HepG2 (cell line): ENCODE results near the gene FRMD6. TPM values are rescaled to one million over a fixed set of nuclear protein-coding genes. Genes with fewer than 3 reads are reported as not detected.
A peak's percentile ranks its signal among the peaks of the same experiment; 100 is the strongest.

ENCODE experiments used
- ARNT ChIP-seq: fragments of 450-650 bp; IDR thresholded peaks from 2 replicates; pipeline ENCODE4 v1.6.1; 2017
- CSRNP1 ChIP-seq: sonication (generic); formaldehyde crosslinking; IDR thresholded peaks from 2 replicates; pipeline ENCODE4 v1.8.1; 2023; ENCODE audit warnings: mild to moderate bottlenecking, missing genetic modification reagents
- E2F1 ChIP-seq: sonication (generic); formaldehyde crosslinking; IDR thresholded peaks from 2 replicates; pipeline ENCODE4 v1.5.0; 2020; ENCODE audit warnings: missing genetic modification reagents
- EP300 ChIP-seq, 3 experiments: sonication (generic) in 1 of 3; formaldehyde crosslinking in 1 of 3; IDR thresholded peaks; 2 replicates each; pipeline versions ENCODE4 v1.5.1 to v1.6.1; 2011 to 2020; ENCODE audit warnings: low read depth in 2 of 3, low read length in 2 of 3, borderline replicate concordance in 1 of 3, improper control_type of control experiment in 1 of 3, mild to moderate bottlenecking in 1 of 3, missing genetic modification reagents in 1 of 3, moderate library complexity in 1 of 3
- ETV6 ChIP-seq: sonication (generic); formaldehyde crosslinking; conservative IDR thresholded peaks from 2 replicates; pipeline ENCODE4 v1.4.0; 2020; ENCODE audit warnings: missing genetic modification reagents
- FOXM1 ChIP-seq: sonication (generic); formaldehyde crosslinking; IDR thresholded peaks from 2 replicates; pipeline ENCODE4 v1.5.0; 2020; ENCODE audit warnings: missing genetic modification reagents
- IKZF1 ChIP-seq: fragments of 450-650 bp; IDR thresholded peaks from 2 replicates; pipeline ENCODE4 v1.7.1; 2016
- JARID2 ChIP-seq: sonication (generic); formaldehyde crosslinking; IDR thresholded peaks from 2 replicates; pipeline ENCODE4 v1.8.1; 2023; ENCODE audit warnings: missing genetic modification reagents, inconsistent platforms; ENCODE audit not compliant: insufficient replicate concordance
- SSRP1 ChIP-seq: IDR thresholded peaks from 2 replicates; pipeline ENCODE4 v1.6.1; 2016; ENCODE audit warnings: control low read depth
- THAP11 ChIP-seq: IDR thresholded peaks from 2 replicates; pipeline ENCODE4 v1.6.1; 2016; ENCODE audit warnings: missing biosample characterization, missing genetic modification reagents
- THAP9 ChIP-seq: sonication (generic); formaldehyde crosslinking; IDR thresholded peaks from 2 replicates; pipeline ENCODE4; 2020; ENCODE audit warnings: missing genetic modification reagents, mild to moderate bottlenecking, borderline replicate concordance
- TP53 ChIP-seq: sonication (generic); formaldehyde crosslinking; conservative IDR thresholded peaks from 2 replicates; pipeline ENCODE4 v1.4.0; 2020; ENCODE audit warnings: missing genetic modification reagents
- ZFP1 ChIP-seq: IDR thresholded peaks from 2 replicates; pipeline ENCODE4 v1.6.1; 2016
- ZNF160 ChIP-seq: sonication (generic); formaldehyde crosslinking; IDR thresholded peaks from 2 replicates; pipeline ENCODE4 v1.8.0; 2022; ENCODE audit warnings: mild to moderate bottlenecking, inconsistent platforms, missing genetic modification reagents
- ZNF251 ChIP-seq: sonication (generic); formaldehyde crosslinking; IDR thresholded peaks from 2 replicates; pipeline ENCODE4 v1.9.0; 2021; ENCODE audit warnings: mild to moderate bottlenecking, missing genetic modification reagents
- ZNF292 ChIP-seq: sonication (generic); formaldehyde crosslinking; IDR thresholded peaks from 2 replicates; pipeline ENCODE4 v1.8.1; 2022; ENCODE audit warnings: mild to moderate bottlenecking, low read depth, missing genetic modification reagents, borderline replicate concordance
- ZNF75D ChIP-seq: sonication (generic); formaldehyde crosslinking; IDR thresholded peaks from 2 replicates; pipeline ENCODE4 v1.8.1; 2023; ENCODE audit warnings: missing genetic modification reagents, mild to moderate bottlenecking, borderline replicate concordance
- polyA plus RNA-seq, 8 experiments: library from polyadenylated mRNA; depleted of rRNA in 3 of 8; stranded (reverse) in 7 of 8; unstranded in 1 of 8; fragments of >200 nt; fragmentation: Illumina TruSeq in 4 of 8; extraction: Trizol in 4 of 8; gene quantifications; 2 replicates each; pipeline versions ENCODE4 v1.2.1 to v1.2.3, GENCODE V29; 2011 to 2016; ENCODE audit warnings: low read depth in 4 of 8, missing spikeins in 1 of 8, mixed read lengths in 1 of 8; ENCODE audit not compliant: insufficient read depth in 1 of 8
- total RNA-seq, 5 experiments: library from RNA; depleted of rRNA; stranded (reverse); fragments of >200 nt; fragmentation: Illumina TruSeq; extraction: Trizol; gene quantifications; 2 replicates each; pipeline ENCODE4 v1.2.3, GENCODE V29; 2016; ENCODE audit warnings: low read depth in 1 of 5
- TF ChIP-seq, protein P1 (sequence below): sonication (generic); formaldehyde crosslinking; IDR thresholded peaks from 2 replicates; pipeline ENCODE4 v1.9.0; 2021; ENCODE audit warnings: missing genetic modification reagents, mild to moderate bottlenecking, borderline replicate concordance
- TF ChIP-seq, protein P2 (sequence below): sonication (generic); formaldehyde crosslinking; IDR thresholded peaks from 2 replicates; pipeline ENCODE4 v1.8.1; 2023; ENCODE audit warnings: missing genetic modification reagents, inconsistent platforms, borderline replicate concordance
- TF ChIP-seq, protein P3 (sequence below): IDR thresholded peaks from 2 replicates; pipeline ENCODE4 v1.6.1; 2018; ENCODE audit warnings: missing genetic modification reagents, mild to moderate bottlenecking, missing compliant biosample characterization

Gene FRMD6
- total and polyA plus RNA-seq, 2 of the 13 experiments (the other 11 are each of a cell fraction or from before 2014, with no cell fraction given) = 2.4 to 5.4 TPM

DNA sequence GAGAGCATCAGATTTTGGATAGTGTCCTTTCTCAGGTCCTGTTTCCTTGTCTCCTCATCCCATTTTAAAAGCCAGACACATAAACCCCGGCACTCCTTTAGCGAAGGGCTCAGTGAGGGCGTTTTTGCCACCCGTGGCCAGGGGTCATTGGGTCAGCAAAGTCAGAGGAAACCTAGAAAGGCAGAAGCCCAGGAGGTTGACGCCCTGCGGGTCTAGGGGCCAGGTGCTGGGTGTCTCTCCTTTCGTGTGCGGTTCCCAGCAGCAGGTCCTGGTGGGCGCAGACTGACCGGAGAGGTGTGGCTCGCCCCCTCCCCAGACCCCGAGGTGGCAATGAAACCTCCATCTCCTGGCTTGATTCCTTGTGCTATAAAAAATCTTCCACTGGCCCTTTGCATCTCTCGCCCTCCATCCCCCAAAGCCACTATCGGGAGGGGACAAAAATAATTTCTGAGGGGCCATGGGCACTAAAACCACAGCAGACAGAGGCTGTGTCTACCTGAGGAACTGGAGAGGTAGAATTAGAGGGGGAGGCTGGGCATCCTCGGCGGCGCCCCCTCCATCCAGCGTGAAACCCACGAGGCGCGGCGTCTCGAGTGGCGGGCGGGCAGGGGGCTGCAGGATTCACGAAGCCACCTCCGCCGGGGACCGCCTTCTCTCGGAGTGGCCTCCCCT is 858 bp upstream of the FRMD6 start (continued):
- TF ChIP-seq, protein P1, sequence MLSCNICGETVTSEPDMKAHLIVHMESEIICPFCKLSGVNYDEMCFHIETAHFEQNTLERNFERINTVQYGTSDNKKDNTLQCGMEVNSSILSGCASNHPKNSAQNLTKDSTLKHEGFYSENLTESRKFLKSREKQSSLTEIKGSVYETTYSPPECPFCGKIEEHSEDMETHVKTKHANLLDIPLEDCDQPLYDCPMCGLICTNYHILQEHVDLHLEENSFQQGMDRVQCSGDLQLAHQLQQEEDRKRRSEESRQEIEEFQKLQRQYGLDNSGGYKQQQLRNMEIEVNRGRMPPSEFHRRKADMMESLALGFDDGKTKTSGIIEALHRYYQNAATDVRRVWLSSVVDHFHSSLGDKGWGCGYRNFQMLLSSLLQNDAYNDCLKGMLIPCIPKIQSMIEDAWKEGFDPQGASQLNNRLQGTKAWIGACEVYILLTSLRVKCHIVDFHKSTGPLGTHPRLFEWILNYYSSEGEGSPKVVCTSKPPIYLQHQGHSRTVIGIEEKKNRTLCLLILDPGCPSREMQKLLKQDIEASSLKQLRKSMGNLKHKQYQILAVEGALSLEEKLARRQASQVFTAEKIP = no peak
- TF ChIP-seq, protein P2, sequence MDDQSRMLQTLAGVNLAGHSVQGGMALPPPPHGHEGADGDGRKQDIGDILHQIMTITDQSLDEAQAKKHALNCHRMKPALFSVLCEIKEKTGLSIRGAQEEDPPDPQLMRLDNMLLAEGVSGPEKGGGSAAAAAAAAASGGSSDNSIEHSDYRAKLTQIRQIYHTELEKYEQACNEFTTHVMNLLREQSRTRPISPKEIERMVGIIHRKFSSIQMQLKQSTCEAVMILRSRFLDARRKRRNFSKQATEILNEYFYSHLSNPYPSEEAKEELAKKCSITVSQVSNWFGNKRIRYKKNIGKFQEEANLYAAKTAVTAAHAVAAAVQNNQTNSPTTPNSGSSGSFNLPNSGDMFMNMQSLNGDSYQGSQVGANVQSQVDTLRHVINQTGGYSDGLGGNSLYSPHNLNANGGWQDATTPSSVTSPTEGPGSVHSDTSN (CRISPR knock-in tag) = no peak
- TF ChIP-seq EP300 (IDR thresholded peaks at IDR 0.05; ENCODE audit: low read depth in 2 of 2, low read length in 2 of 2) (no peak), EP300 (CRISPR knock-in tag; IDR thresholded peaks at IDR 0.05; ENCODE audit: borderline replicate concordance) (no peak), THAP11 (CRISPR knock-in tag) (no peak), ARNT (no peak), IKZF1 (no peak), FOXM1 (CRISPR knock-in tag) (no peak), ZNF160 (CRISPR knock-in tag) (no peak), ZNF292 (CRISPR knock-in tag) (0 out of 2 replicates have a peak, but pooled peaks have one; percentile 38), JARID2 (CRISPR knock-in tag) (no peak), ZNF251 (no peak), ETV6 (CRISPR knock-in tag) (0 out of 2 replicates have a peak, but pooled peaks have one; percentile 27), THAP9 (CRISPR knock-in tag) (peak; percentile 33; the same call in 1 of the 2 replicates), ZFP1 (no peak), E2F1 (CRISPR knock-in tag) (no peak), SSRP1 (no peak), TP53 (CRISPR knock-in tag) (no peak), ZNF75D (CRISPR knock-in tag) (no peak), CSRNP1 (CRISPR knock-in tag) (peak; percentile 13; the same call in 1 of the 2 replicates)
- TF ChIP-seq, protein P3, sequence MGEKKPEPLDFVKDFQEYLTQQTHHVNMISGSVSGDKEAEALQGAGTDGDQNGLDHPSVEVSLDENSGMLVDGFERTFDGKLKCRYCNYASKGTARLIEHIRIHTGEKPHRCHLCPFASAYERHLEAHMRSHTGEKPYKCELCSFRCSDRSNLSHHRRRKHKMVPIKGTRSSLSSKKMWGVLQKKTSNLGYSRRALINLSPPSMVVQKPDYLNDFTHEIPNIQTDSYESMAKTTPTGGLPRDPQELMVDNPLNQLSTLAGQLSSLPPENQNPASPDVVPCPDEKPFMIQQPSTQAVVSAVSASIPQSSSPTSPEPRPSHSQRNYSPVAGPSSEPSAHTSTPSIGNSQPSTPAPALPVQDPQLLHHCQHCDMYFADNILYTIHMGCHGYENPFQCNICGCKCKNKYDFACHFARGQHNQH (CRISPR knock-in tag) = 0 out of 2 replicates have a peak, but pooled peaks have one; percentile 52
